Measurements from ENCODE around the gene CIP2A.

The CIP2A gene

DNA sequence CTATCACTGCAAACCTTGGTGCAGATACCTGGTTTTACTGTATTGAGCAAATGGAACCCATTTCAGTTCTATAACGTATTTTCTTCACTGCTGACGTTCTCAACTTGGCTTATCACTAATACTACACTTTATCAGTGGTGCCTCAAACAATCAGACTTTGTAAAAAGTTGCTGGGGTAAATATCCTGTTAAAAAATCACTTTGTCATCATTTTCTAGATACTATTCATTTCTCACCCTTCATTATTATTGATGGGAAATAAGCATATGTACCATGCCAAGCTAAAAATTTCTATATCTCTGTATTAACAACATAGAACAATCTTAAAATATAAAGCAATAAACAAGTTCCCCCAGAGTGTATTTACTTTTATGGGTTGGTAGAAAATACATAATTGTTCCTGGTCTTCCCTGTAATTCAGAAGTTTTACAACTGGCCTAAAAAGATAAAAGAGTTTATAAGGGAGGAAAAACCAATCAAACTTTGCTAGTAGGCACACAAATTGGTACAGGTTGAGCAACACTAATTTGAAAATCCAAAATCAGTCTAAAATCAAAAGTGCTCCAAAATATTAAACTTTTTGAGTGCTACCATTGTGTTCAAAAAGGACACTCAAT is 33.2 kb downstream of the CIP2A start:
- FAIRE-seq, result no peak

- no peak for FAIRE-seq
Observed at GRCh38 chr3:108554913-108555571, 34.2 kb downstream of the CIP2A start.

- FAIRE-seq, result no peak
Observed at GRCh38 chr3:108554229-108554628, 35.0 kb downstream of the CIP2A start.

DNA sequence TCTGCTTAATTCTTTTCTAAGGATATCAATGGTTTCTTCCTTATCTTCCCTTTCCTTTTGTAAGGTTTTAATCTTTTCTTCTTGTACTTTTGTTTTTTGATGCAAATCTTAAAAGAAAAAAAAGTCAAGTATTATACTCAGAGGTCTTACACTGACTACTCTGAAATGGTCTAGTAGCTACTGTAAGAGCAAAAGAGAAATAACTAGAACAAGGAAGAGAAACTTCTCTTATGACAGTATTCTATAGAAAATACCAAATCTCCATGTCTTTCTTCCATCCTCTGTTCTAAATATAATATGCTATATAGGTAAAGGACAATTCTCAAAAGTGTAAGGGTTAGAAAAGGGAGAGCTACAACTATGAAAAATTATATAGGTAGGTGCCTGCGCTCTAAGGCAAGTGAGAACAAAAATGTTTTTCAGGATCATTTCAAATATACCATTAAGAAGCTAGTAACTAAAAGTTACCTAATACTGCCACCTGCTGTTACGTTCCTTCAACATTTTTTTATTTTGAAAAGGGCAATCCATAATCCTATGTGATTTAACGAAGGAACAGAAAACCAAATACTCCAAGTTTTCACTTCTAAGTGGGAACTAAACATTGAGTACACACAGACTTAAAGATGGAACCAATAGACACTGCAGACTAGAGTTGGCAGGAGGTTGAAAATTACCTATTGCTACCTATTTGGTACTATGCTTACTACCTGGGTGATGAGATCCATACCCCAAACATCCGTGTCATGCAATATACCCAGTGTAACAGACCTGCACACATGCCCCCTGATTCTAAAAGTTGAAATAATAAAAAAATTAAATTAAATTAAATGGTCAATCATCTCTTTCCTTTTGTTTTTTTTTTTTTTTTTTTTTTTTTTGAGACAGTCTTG is 36.7 kb downstream of the CIP2A start:
- peak; percentile 91 for FAIRE-seq

- FAIRE-seq, result no peak
Observed at GRCh38 chr3:108548886-108549285, 40.4 kb downstream of the CIP2A start.

GRCh38 chr3:108548304-108548703 is 40.9 kb downstream of the CIP2A start:
- peak; percentile 3 for FAIRE-seq

GRCh38 chr3:108546692-108547091 is 42.5 kb downstream of the CIP2A start:
- no peak for FAIRE-seq

- no peak for FAIRE-seq
Observed at GRCh38 chr3:108546247-108546646, 43.0 kb downstream of the CIP2A start.

DNA sequence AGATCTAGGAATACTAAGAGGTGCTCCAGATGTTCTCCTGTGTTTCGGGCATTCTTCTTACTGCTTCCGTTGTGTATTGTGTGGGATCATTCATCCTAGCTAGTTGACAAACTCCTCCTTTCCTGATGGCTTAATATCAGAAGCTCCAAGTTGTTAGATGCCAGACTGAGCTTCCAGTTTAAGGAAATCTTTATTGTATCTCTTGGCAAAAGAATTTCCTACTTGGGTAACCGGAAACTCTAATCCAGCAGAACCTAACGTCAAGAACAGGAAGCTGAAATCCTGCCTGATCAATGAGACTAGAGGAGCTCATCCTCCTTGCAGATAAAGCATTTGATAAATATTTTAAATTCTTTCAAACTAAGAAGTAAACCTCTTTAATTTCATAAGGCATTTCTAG is 51.2 kb downstream of the CIP2A start:
- FAIRE-seq, result no peak

- FAIRE-seq, result no peak
Observed at GRCh38 chr3:108528459-108529252, 60.6 kb downstream of the CIP2A start.

DNA sequence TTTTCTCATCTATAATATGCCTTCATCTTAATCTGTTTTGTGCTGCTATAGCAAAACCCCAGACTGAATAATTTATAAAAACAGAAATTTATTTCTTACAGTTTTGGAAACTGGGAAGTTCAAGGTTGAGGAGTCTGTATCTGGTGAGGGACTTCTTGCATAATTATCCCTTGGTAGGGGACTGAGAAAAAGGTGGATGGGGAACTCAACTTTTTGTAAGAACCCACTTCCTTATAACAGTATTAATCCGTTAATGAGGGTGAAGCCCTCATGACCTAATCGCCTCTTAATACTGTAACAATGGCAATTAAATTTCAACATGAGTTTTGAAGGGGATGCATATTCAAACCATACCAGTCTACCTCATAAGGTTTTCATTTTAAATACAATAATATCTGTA is 61.4 kb downstream of the CIP2A start:
- no peak for FAIRE-seq

DNA sequence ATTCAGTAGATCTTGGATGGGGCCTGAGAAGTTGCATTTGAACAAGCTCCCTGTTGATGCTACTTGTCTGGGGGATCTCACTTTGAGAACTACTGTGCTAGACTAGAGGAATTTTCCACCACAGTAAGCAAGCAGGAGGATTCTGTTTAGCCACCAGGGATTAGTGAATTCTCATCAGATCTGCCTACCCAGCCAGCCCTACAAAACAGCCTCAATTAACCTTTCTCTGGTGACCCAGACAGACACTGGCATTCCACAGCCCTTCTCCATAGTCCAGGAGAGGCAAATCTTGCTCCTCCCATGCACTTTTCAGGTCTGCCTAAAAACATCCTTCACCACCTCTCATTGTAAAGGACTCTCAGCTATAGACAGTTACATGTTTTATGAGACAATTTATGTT is 62.1 kb downstream of the CIP2A start:
- FAIRE-seq, result no peak

- no peak for FAIRE-seq
Observed at GRCh38 chr3:108525971-108526370, 63.3 kb downstream of the CIP2A start.

- no peak for FAIRE-seq
Observed at GRCh38 chr3:108525256-108525655, 64.0 kb downstream of the CIP2A start.

GRCh38 chr3:108524537-108524936 is 64.7 kb downstream of the CIP2A start:
- no peak for FAIRE-seq

- no peak for FAIRE-seq
Observed at GRCh38 chr3:108518895-108519294, 70.3 kb downstream of the CIP2A start.

DNA sequence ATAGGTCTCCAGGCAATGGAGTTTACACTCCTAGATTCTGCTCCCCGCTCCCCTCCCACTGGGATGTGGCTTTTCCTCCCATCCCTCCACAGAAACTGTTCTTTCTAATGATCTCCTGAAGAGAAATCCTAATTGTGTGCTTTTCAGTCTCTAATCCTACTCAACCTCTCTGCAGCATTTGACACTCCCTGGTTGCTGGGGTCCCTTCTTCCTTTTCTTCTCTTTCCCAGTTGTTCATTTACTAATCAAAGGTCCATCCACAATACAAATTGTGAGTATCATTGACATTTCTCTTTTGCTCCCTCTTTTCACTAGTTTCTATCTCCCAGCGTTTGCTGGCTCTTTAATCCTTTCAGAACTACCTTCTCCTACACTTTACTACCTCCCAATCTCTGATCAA is 72.4 kb downstream of the CIP2A start:
- FAIRE-seq, result no peak

GRCh38 chr3:108513961-108514360 is 75.3 kb downstream of the CIP2A start:
- FAIRE-seq, result no peak

GRCh38 chr3:108512671-108513070 is 76.6 kb downstream of the CIP2A start:
- no peak for FAIRE-seq

DNA sequence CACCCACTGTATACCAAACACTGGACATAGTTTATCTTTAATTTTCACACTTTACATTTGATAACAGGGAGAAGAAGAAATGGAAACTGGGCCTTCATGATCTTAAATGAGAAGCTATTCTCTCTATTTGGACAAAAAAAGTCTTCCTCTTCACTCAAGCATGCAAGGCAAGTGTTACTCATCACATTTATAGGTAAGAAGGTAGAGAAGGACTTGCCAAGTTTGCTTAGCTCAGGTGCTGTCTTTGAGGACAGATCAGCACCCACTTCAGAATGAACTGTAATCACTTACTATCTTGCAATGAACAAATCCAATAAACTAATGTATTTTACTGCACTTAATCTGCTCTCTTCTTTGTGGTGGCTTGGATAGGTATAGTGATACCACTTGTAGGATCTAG is 77.7 kb downstream of the CIP2A start:
- no peak for FAIRE-seq

DNA sequence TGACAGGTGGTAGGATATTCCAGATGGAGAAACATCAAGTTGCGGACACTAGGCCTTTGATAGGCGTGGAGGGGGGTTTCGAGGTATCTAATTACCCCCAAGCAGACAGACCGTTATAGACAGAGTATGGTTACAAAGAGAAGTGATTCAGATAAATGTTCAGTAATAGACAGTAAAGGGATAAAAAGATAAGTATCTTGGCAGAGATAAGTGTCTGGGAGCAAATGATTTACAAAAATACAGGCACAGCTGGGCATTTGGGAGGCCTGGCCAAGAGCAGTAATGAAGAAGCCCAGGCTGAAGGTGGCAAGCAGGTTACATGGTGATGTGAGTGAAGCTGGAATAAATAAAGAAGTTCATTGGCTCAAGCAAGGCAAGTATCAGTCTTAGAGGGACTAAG is 78.2 kb downstream of the CIP2A start:
- FAIRE-seq, result no peak

DNA sequence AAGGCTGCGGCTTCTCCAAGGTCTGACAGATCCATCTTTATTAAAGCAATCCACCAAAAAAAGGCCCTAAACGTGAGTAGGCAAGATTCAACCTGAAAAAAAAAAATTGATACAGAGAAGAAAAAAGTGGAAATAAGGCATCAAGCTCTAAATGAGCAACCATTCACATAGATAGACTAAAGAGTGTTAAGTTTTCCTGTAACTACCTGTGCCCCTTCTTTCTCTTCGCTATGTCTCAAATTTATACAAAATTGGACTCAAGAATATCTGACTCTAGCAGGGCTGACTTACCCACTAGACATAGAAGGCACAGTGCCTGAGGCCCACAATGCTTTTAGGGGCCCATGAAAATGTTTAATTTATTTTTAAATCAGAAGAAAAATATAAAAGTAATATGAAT is 78.7 kb downstream of the CIP2A start, which contains the start of gene MYH15:
MYH15 (minus strand) TSS at position 101 of the 400 bp plus-strand sequence; CDS start at position 35, 66 bp downstream.
- no peak for FAIRE-seq

GRCh38 chr3:108509871-108510270 is 79.4 kb downstream of the CIP2A start:
- FAIRE-seq, result no peak
